ENCODE results near the gene PLAC1.

DNA sequence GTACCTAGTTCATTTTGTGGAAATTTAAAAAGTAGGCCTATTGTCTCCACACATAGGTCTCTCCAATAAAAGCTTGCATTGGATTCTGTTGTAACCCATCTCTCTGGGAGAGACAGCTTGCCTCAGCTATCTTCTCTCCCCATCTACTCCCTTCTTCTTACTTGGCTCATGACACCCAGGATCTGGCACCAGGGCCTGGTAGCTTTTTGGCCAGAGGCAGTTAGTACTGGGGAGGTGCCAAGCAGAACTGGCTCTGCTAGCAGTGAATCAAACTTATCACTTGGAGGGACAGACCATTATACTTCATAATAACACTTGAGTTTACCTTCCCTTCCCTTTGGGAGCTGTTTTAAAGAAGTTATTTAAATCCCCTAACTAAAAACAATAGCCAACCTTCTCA, 31.8 kb downstream of the PLAC1 start:
- TF ChIP-seq, protein P1, sequence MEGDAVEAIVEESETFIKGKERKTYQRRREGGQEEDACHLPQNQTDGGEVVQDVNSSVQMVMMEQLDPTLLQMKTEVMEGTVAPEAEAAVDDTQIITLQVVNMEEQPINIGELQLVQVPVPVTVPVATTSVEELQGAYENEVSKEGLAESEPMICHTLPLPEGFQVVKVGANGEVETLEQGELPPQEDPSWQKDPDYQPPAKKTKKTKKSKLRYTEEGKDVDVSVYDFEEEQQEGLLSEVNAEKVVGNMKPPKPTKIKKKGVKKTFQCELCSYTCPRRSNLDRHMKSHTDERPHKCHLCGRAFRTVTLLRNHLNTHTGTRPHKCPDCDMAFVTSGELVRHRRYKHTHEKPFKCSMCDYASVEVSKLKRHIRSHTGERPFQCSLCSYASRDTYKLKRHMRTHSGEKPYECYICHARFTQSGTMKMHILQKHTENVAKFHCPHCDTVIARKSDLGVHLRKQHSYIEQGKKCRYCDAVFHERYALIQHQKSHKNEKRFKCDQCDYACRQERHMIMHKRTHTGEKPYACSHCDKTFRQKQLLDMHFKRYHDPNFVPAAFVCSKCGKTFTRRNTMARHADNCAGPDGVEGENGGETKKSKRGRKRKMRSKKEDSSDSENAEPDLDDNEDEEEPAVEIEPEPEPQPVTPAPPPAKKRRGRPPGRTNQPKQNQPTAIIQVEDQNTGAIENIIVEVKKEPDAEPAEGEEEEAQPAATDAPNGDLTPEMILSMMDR (IDR thresholded peaks at IDR 0.05; ENCODE audit: insufficient read depth, low read length), result no peak
- TF ChIP-seq POLR2AphosphoS5 (IDR thresholded peaks at IDR 0.05; ENCODE audit: low read depth), result no peak
